ENCODE data around the gene TTC6. TPM values are rescaled to one million over a fixed set of nuclear protein-coding genes. Genes with fewer than 3 reads are reported as not detected.
A peak's percentile ranks its signal among the peaks of the same experiment; 100 is the strongest.

Gene TTC6
- total and polyA plus RNA-seq, 2 experiments from 2014 or later, result not detected

DNA sequence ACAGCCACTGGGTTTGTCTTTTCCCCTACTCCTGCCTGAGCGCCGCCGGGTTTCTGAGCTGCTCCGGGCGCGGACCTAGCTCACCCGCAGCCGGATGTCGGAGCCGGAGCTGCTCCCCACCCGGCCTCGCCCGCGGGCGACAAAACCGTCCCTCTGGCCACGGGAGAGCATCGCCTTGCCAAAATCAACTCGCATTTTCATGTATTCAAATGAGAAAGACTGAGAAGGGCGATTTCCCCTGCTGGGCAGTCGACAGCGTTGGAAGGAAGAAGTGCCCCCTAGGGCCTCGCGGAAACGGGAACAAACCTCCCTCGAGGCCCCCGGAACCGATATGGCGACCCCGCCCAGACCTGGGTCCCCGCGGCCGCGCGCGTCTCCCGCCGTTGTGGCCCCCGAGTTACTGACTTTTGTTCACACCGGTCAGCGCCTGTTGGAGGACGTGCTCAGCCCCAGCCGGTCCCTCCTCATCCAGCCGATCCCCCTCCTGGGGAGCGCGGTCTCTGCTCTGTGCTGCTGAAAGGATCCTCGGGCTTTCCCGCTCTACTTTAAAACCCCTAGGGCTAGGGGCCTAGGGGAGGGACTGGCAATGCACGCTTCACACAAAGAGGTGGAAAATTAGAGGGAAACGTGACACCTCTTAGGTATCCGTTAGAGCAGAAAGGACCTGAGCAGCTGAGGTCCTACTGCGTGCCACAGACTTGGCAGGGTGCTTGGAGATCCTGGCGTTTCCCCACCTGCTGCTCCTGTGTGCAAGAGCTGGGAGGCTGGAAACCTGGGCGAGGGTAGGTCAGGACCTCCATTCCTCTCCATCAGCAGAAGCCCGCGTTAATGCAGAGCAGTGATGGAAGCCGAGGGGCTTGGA lies 4.3 kb downstream of the TTC6 start:
- no peaks in the 10 kb centered on the region for H3F3A ChIP-seq (ENCODE audit: insufficient read depth)
- TF ChIP-seq EZH2phosphoT487 (IDR thresholded peaks at IDR 0.05; ENCODE audit: insufficient read depth, low read depth), result no peak
- TF ChIP-seq EZH2 (IDR thresholded peaks at IDR 0.05; ENCODE audit: insufficient read depth, poor library complexity, severe bottlenecking), result peak; percentile 28
- no peaks in the 10 kb centered on the region for H3K9me2 ChIP-seq (ENCODE audit: insufficient read depth)
- H3K27ac ChIP-seq, result no peak overlapping the region
- peaks cover 5% of the 10 kb centered on the region; the same call in 1 of the 2 replicates for H3K4me1 ChIP-seq (ENCODE audit: insufficient read depth)
- H4K20me1 ChIP-seq (ENCODE audit: insufficient read depth), result no peaks in the 10 kb centered on the region
- H3K36me3 ChIP-seq (ENCODE audit: low read depth), result no peaks in the 10 kb centered on the region
- H2AFZ ChIP-seq, result no peak overlapping the region
- no peak overlapping the region for H3K9ac ChIP-seq
- H3K4me3 ChIP-seq, result peak overlapping the region; percentile 15; the same call in 1 of the 2 replicates
- peak; percentile 35 for DNase-seq
- no peaks in the 10 kb centered on the region for H3K79me2 ChIP-seq (ENCODE audit: insufficient read depth)
- no peaks in the 10 kb centered on the region for H3K9me3 ChIP-seq (ENCODE audit: low read depth)
- in situ Hi-C loops (cut with MboI), result loop anchor here (10.0 kb wide), 1 partner anchor 355 kb away; no protein-coding TSS in a partner anchor
- peaks cover 92% of the 10 kb centered on the region for H3K27me3 ChIP-seq (replicated peaks; ENCODE audit: insufficient read depth)
- H3K4me2 ChIP-seq (ENCODE audit: unreplicated experiment), result peak overlapping the region; percentile 21
- 7 to 8% methylated on average over 54 to 57 of the region's 57 CpGs for WGBS, 2 experiments (ENCODE audit: low coverage in 1 of 2, low lambda C conversion rate in 2 of 2, missing lambda C conversion rate in 2 of 2)

- no peak for DNase-seq
- H3K4me3 ChIP-seq, result no peak overlapping the region
Measured at GRCh38 chr14:37600880-37601741, 5.7 kb downstream of the TTC6 start.

GRCh38 chr14:37601865-37602264 lies 6.4 kb downstream of the TTC6 start:
- no peak for TF ChIP-seq EZH2 (IDR thresholded peaks at IDR 0.05; ENCODE audit: insufficient read depth, poor library complexity, severe bottlenecking)
- no peak for TF ChIP-seq EZH2phosphoT487 (IDR thresholded peaks at IDR 0.05; ENCODE audit: insufficient read depth, low read depth)
- peaks cover 97% of the 10 kb centered on the region for H3K27me3 ChIP-seq (replicated peaks; ENCODE audit: insufficient read depth)
- H2AFZ ChIP-seq, result no peak overlapping the region
- H3F3A ChIP-seq (ENCODE audit: insufficient read depth), result no peaks in the 10 kb centered on the region
- DNase-seq, result no peak
- H3K4me2 ChIP-seq (ENCODE audit: unreplicated experiment), result no peak overlapping the region
- no peaks in the 10 kb centered on the region for H3K9me3 ChIP-seq (ENCODE audit: low read depth)
- no peaks in the 10 kb centered on the region for H4K20me1 ChIP-seq (ENCODE audit: insufficient read depth)
- H3K79me2 ChIP-seq (ENCODE audit: insufficient read depth), result no peaks in the 10 kb centered on the region
- H3K4me1 ChIP-seq (ENCODE audit: insufficient read depth), result no peaks in the 10 kb centered on the region
- H3K9me2 ChIP-seq (ENCODE audit: insufficient read depth), result no peaks in the 10 kb centered on the region
- in situ Hi-C loops (cut with MboI), result loop anchor here (10.0 kb wide), 1 partner anchor 357 kb away; no protein-coding TSS in a partner anchor
- no peak overlapping the region for H3K4me3 ChIP-seq
- 17 to 19% methylated on average over 22 of the region's 22 CpGs for WGBS, 2 experiments (ENCODE audit: low coverage in 1 of 2, low lambda C conversion rate in 2 of 2, missing lambda C conversion rate in 2 of 2)
- no peak overlapping the region for H3K27ac ChIP-seq
- no peaks in the 10 kb centered on the region for H3K36me3 ChIP-seq (ENCODE audit: low read depth)
- H3K9ac ChIP-seq, result no peak overlapping the region

More at GRCh38 chr14:37600880-37601741, 5.7 kb downstream of the TTC6 start:
- H3K27me3 ChIP-seq (replicated peaks; ENCODE audit: insufficient read depth), result peaks cover 99% of the 10 kb centered on the region
- no peak overlapping the region for H3K4me2 ChIP-seq (ENCODE audit: unreplicated experiment)
- 13 to 17% methylated on average over 4 of the region's 4 CpGs for WGBS, 2 experiments (ENCODE audit: low coverage in 1 of 2, low lambda C conversion rate in 2 of 2, missing lambda C conversion rate in 2 of 2)
- H3K36me3 ChIP-seq (ENCODE audit: low read depth), result no peaks in the 10 kb centered on the region
- no peaks in the 10 kb centered on the region for H3K9me2 ChIP-seq (ENCODE audit: insufficient read depth)
- H3K79me2 ChIP-seq (ENCODE audit: insufficient read depth), result no peaks in the 10 kb centered on the region
- in situ Hi-C loops (cut with MboI), result loop anchor here (10.0 kb wide), 1 partner anchor 356 kb away; no protein-coding TSS in a partner anchor
- H3K9ac ChIP-seq, result no peak overlapping the region
- TF ChIP-seq EZH2phosphoT487 (IDR thresholded peaks at IDR 0.05; ENCODE audit: insufficient read depth, low read depth) (no peak), EZH2 (IDR thresholded peaks at IDR 0.05; ENCODE audit: insufficient read depth, poor library complexity, severe bottlenecking) (no peak)
- H3K9me3 ChIP-seq (ENCODE audit: low read depth), result no peaks in the 10 kb centered on the region
- no peak overlapping the region for H2AFZ ChIP-seq
- no peak overlapping the region for H3K27ac ChIP-seq
- H4K20me1 ChIP-seq (ENCODE audit: insufficient read depth), result no peaks in the 10 kb centered on the region
- no peaks in the 10 kb centered on the region for H3K4me1 ChIP-seq (ENCODE audit: insufficient read depth)
- H3F3A ChIP-seq (ENCODE audit: insufficient read depth), result no peaks in the 10 kb centered on the region
